Measurements from ENCODE around the gene MTO1.

Gene MTO1

GRCh38 chr6:73523434-73524123 lies 62.0 kb downstream of the MTO1 start:
- Histone ChIP-seq H3K4me3 (ENCODE audit: insufficient read depth, low read length, poor library complexity, severe bottlenecking) (peak overlapping the region; percentile 83), H3K9ac (ENCODE audit: low read length) (peak overlapping the region; percentile 80)
- no peak for TF ChIP-seq EZH2phosphoT487 (conservative IDR thresholded peaks at IDR 0.05; ENCODE audit: low read length)
- no peak for TF ChIP-seq CTCF (IDR thresholded peaks at IDR 0.05; ENCODE audit: insufficient read depth, low read length, poor library complexity, severe bottlenecking)

GRCh38 chr6:73525546-73526330 lies 64.2 kb downstream of the MTO1 start:
- no peak overlapping the region for H3K27ac ChIP-seq (ENCODE audit: low read depth, low read length)
- H3K79me2 ChIP-seq (ENCODE audit: insufficient read depth, low read length), result peaks cover under 1% of the 10 kb centered on the region
- H3K9ac ChIP-seq (ENCODE audit: low read length), result no peak overlapping the region
- no peaks in the 10 kb centered on the region for H3K9me3 ChIP-seq (ENCODE audit: insufficient read depth, low read length)
- no peak overlapping the region for H2AFZ ChIP-seq (ENCODE audit: low read depth, low read length, severe bottlenecking)
- no peaks in the 10 kb centered on the region for H3K9me2 ChIP-seq (replicated peaks; ENCODE audit: insufficient read depth, low read length)
- no peaks in the 10 kb centered on the region for H4K20me1 ChIP-seq (ENCODE audit: low read depth, low read length)
- H3K4me3 ChIP-seq (ENCODE audit: insufficient read depth, low read length, poor library complexity, severe bottlenecking), result no peak overlapping the region
- no peak for TF ChIP-seq CTCF (IDR thresholded peaks at IDR 0.05; ENCODE audit: insufficient read depth, low read length, poor library complexity, severe bottlenecking)
- TF ChIP-seq EZH2phosphoT487 (conservative IDR thresholded peaks at IDR 0.05; ENCODE audit: low read length), result no peak
- H3K27me3 ChIP-seq (ENCODE audit: low read length), result no peaks in the 10 kb centered on the region
- H3F3A ChIP-seq (ENCODE audit: insufficient read depth), result peaks cover 24% of the 10 kb centered on the region
- no peak overlapping the region for H3K4me2 ChIP-seq (ENCODE audit: low read depth, low read length, poor library complexity, severe bottlenecking)
- H3K36me3 ChIP-seq (ENCODE audit: low read length), result peaks cover under 1% of the 10 kb centered on the region; the same call in 1 of the 2 replicates

More at GRCh38 chr6:73523434-73524123, 62.0 kb downstream of the MTO1 start:
- peaks cover 44% of the 10 kb centered on the region for H3F3A ChIP-seq (ENCODE audit: insufficient read depth)
- H3K9me3 ChIP-seq (ENCODE audit: insufficient read depth, low read length), result no peaks in the 10 kb centered on the region
- peaks cover 7% of the 10 kb centered on the region; the same call in 1 of the 2 replicates for H4K20me1 ChIP-seq (ENCODE audit: low read depth, low read length)
- peaks cover 19% of the 10 kb centered on the region for H3K36me3 ChIP-seq (ENCODE audit: low read length)
- peaks cover 17% of the 10 kb centered on the region for H3K79me2 ChIP-seq (ENCODE audit: insufficient read depth, low read length)
- H3K4me2 ChIP-seq (ENCODE audit: low read depth, low read length, poor library complexity, severe bottlenecking), result peak overlapping the region; percentile 96
- no peaks in the 10 kb centered on the region for H3K27me3 ChIP-seq (ENCODE audit: low read length)
- no peaks in the 10 kb centered on the region for H3K9me2 ChIP-seq (replicated peaks; ENCODE audit: insufficient read depth, low read length)
- H2AFZ ChIP-seq (ENCODE audit: low read depth, low read length, severe bottlenecking), result peak overlapping the region; percentile 84
- H3K27ac ChIP-seq (ENCODE audit: low read depth, low read length), result peak overlapping the region; percentile 81

- Histone ChIP-seq H3K9me3 (ENCODE audit: insufficient read depth, low read length) (no peaks in the 10 kb centered on the region), H3K9me2 (replicated peaks; ENCODE audit: insufficient read depth, low read length) (no peaks in the 10 kb centered on the region), H3F3A (ENCODE audit: insufficient read depth) (0 out of 2 replicates have a peak, but pooled peaks cover 5% of the 10 kb centered on the region), H4K20me1 (ENCODE audit: low read depth, low read length) (no peaks in the 10 kb centered on the region), H3K27me3 (ENCODE audit: low read length) (no peaks in the 10 kb centered on the region), H3K9ac (ENCODE audit: low read length) (no peak overlapping the region), H3K4me2 (ENCODE audit: low read depth, low read length, poor library complexity, severe bottlenecking) (no peak overlapping the region), H3K79me2 (ENCODE audit: insufficient read depth, low read length) (no peaks in the 10 kb centered on the region), H3K36me3 (ENCODE audit: low read length) (no peaks in the 10 kb centered on the region), H3K27ac (ENCODE audit: low read depth, low read length) (no peak overlapping the region), H2AFZ (ENCODE audit: low read depth, low read length, severe bottlenecking) (no peak overlapping the region), H3K4me3 (ENCODE audit: insufficient read depth, low read length, poor library complexity, severe bottlenecking) (no peak overlapping the region)
- no peak for TF ChIP-seq EZH2phosphoT487 (conservative IDR thresholded peaks at IDR 0.05; ENCODE audit: low read length)
- TF ChIP-seq CTCF (IDR thresholded peaks at IDR 0.05; ENCODE audit: insufficient read depth, low read length, poor library complexity, severe bottlenecking), result no peak
Measured at GRCh38 chr6:73528897-73529296, 67.4 kb downstream of the MTO1 start.

Measured in SU-DHL-6 (cell line).